ENCODE data around the gene MCRIP2.

DNA sequence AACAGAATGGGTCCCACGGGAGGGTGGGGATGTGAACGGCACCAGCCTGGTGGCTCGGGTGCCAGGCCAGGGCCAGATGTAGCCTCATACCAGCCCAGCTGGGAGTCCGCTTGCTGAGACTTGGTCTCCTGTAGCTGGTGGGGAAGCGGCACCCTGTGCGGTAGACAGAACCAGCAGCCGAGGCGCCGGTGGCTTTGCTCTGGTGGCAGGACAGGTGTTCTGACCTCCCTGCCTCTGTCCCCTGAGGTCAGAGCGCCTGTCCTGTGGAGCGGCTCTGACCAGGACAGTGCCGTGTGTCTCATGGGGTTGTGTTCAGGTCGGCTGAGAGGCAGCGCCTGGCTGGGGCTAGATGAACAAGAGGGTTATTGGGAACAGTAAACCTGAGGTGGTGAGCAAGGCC, 31.6 kb upstream of the MCRIP2 start:
- TF ChIP-seq, protein P1, sequence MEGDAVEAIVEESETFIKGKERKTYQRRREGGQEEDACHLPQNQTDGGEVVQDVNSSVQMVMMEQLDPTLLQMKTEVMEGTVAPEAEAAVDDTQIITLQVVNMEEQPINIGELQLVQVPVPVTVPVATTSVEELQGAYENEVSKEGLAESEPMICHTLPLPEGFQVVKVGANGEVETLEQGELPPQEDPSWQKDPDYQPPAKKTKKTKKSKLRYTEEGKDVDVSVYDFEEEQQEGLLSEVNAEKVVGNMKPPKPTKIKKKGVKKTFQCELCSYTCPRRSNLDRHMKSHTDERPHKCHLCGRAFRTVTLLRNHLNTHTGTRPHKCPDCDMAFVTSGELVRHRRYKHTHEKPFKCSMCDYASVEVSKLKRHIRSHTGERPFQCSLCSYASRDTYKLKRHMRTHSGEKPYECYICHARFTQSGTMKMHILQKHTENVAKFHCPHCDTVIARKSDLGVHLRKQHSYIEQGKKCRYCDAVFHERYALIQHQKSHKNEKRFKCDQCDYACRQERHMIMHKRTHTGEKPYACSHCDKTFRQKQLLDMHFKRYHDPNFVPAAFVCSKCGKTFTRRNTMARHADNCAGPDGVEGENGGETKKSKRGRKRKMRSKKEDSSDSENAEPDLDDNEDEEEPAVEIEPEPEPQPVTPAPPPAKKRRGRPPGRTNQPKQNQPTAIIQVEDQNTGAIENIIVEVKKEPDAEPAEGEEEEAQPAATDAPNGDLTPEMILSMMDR (IDR thresholded peaks at IDR 0.05) = no peak
- TF ChIP-seq POLR2AphosphoS5 (IDR thresholded peaks at IDR 0.05; ENCODE audit: insufficient read depth in 1 of 2, low read depth in 1 of 2) = no peak
